D721Med (cell line): ENCODE measurements around the gene DACT2.

Experiments used
- DNase-seq: peaks from one replicate; pipeline ENCODE4 v3.0.0; 2011; ENCODE audit warnings: low spot score; ENCODE audit not compliant: insufficient read length
- FAIRE-seq: peaks from 2 replicates; lab custom pipeline; 2011; peaks lifted over from hg19 to GRCh38; lab: Jason Lieb, UNC
- TF ChIP-seq, protein P1 (sequence below): IDR thresholded peaks from 2 replicates; pipeline ENCODE4 v1.5.1; 2012; ENCODE audit warnings: mild to moderate bottlenecking, control low read depth; ENCODE audit not compliant: insufficient read depth; ENCODE audit errors: missing control alignments

Gene DACT2

DNA sequence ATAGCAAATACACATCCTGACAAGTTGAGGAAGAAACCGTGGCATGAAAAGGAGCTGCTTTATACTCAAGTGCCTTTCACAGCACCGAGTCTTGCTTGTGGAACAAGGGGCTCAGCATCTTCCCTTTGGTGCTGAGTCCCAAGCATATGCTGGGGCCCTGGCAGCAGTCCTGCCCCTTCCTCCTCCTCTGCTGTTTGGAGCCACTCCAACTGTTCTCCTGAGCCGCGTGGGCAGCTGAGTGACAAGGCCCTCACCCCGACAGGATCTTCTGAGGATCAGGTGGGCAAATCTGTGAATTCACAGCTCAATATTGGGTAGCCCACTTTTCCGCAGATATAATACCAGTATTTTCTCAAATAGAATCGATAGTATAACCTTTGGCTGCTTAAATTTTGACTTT lies 24.7 kb downstream of the DACT2 start:
- TF ChIP-seq, protein P1, sequence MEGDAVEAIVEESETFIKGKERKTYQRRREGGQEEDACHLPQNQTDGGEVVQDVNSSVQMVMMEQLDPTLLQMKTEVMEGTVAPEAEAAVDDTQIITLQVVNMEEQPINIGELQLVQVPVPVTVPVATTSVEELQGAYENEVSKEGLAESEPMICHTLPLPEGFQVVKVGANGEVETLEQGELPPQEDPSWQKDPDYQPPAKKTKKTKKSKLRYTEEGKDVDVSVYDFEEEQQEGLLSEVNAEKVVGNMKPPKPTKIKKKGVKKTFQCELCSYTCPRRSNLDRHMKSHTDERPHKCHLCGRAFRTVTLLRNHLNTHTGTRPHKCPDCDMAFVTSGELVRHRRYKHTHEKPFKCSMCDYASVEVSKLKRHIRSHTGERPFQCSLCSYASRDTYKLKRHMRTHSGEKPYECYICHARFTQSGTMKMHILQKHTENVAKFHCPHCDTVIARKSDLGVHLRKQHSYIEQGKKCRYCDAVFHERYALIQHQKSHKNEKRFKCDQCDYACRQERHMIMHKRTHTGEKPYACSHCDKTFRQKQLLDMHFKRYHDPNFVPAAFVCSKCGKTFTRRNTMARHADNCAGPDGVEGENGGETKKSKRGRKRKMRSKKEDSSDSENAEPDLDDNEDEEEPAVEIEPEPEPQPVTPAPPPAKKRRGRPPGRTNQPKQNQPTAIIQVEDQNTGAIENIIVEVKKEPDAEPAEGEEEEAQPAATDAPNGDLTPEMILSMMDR: no peak
- DNase-seq (no peak), FAIRE-seq (no peak)

DNA sequence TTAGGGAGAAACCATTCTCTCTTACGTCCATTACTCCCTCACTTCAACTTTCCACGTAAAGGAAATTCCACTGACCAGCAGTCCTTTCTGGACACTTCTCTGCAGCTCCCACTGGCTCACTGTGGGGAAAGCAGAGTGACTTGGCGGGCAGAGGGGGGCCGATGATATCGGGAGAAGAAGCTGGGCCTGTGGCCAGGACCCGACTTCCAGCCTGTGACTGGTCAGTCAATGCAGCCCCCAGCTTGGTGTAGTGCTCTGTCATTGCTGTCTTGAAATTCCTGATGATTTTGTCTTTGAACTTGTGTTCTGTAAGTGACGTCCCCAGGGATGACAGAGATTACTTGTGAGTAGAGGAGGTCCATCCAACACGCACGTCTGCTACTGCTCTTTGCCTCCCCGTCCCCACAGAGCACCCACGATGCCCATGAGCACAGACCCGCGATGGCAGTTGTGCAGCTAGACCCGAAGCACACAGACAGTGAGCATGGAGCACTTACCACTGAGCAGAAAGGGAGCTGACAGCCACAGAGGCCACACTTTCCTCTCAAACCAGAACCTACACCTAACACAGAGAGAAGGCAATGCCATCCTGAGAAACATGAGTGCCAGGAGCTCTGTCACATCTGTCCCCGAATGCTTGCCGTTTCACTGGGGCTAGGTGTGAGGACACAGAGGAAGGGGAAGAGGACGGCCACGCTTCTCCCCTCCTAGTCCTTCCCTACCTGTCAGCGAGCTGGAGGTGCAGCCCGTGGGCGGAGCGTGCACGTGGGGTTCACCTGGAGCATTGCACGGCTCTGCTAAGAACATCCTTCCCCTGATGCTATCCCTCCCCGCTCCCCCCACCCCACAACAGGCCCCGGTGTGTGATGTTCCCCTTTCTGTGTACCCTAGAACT lies 25.7 kb downstream of the DACT2 start:
- TF ChIP-seq, protein P1: no peak
- DNase-seq (no peak), FAIRE-seq (no peak)

DNA sequence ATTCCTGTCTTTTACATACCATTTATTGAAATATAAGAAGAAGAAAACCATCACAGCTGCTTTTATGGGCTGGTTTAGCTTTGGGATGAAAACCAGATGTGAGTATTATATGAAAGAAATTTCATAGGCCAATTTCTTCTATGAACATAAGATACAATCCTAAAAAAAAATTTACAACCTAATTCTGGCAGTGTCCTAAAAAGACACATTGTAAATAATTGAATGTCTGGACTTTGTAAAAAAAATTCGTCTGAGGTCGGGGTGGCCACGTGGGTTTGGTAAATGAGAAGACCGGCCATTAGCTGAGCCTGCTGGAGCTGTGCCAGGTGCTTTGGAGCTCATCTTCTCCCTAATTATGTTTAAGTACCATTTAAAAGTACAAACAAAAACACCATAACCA lies 26.8 kb downstream of the DACT2 start:
- no peak for FAIRE-seq
- TF ChIP-seq, protein P1: no peak
- DNase-seq: no peak

DNA sequence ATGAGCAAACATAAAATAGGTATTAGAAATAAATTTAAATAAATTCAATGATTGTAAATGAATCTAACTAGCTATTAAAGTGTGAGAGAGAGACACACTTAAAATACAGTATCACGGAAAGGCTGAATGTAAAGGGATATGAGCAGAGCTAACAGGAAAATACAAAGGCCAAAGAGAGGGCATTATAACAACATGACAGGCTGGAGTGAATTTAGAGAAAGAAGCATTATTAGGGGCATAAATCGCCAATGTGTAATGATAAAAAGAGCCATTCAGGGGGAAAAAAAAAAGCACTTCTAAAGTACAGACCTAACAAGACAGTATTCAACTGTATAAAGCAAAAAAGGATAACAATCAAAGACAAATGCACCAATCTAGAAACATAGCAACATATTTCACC lies 28.1 kb downstream of the DACT2 start:
- TF ChIP-seq, protein P1: no peak
- DNase-seq (no peak), FAIRE-seq (no peak)

DNA sequence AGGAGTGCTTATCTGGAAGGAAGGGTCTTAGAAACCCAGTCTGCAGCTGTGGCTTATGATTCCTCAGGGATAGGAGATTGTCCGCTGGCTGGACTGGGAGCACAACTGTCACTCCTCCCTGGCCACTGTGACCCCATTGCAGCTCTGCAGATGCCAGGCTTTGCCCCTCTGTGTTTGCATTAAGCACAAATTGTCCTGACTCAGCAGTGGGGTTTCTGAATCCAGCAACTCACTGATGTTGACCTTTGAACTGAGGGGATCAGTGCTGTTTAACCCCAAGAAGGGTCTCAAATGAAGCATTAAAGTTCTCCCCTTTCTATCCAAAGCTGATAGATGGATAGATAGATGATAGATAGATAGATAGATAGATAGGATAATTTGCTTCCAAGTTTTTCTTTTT lies 29.5 kb downstream of the DACT2 start:
- TF ChIP-seq, protein P1: no peak
- DNase-seq (no peak), FAIRE-seq (no peak)

DNA sequence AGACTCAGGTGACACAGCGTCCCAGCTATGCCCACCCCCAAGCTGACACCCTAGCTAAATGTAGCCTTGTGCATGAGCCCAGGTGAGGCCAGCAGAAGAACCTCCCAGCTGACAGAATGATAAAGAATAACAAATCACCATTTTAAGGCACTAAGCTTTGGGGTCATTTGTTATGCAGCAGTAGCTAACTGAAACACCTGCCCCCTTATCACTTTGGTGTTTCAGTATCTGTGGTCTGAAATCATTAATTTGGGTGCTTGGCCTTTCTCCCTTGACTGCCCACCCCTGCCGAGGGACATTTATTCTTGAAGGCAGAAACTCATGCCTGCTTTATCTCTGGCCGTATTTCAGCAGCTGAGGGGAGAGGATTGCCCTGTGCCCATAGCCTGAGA lies 30.0 kb downstream of the DACT2 start:
- TF ChIP-seq, protein P1: no peak
- DNase-seq (no peak), FAIRE-seq (no peak)
